ENCODE results near the gene DPF1.

DPF1 gene

DNA sequence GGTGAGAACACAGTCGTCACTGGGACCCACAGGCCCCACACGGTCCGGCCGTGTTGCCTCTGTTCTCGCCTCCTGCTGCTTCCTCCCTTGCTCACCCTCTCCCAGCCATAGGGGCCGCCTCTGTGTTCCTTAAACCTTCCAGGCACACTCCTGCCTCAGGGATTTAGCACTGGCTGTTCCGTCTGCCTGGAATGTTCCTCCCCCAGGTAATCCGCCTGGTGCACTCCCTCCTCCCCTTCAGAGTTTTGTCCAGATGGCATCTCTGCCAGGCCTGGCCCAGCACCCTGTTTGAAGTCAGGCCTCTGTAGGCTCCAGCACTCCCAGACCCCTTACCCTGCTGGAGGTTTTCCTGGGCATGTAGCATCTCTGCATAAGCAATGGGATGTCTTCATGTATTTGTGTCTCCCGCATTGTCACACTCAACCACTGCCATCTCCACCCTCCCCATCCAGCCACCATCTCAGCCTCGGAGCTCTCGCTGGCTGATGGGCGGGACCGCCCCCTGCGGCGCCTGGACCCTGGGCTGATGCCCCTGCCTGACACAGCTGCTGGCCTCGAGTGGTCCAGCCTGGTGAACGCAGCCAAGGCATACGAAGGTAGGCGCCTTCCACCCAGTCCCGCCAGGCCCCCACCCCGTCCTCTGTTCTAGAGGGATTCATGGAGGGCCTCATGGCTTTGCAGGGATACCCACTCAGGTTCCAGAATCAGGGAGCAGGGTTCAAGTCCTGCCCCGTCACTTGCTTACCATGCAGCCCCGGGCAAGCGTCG is 25.9 kb downstream of the DPF1 start:
- ATAC-seq, result no peak

DNA sequence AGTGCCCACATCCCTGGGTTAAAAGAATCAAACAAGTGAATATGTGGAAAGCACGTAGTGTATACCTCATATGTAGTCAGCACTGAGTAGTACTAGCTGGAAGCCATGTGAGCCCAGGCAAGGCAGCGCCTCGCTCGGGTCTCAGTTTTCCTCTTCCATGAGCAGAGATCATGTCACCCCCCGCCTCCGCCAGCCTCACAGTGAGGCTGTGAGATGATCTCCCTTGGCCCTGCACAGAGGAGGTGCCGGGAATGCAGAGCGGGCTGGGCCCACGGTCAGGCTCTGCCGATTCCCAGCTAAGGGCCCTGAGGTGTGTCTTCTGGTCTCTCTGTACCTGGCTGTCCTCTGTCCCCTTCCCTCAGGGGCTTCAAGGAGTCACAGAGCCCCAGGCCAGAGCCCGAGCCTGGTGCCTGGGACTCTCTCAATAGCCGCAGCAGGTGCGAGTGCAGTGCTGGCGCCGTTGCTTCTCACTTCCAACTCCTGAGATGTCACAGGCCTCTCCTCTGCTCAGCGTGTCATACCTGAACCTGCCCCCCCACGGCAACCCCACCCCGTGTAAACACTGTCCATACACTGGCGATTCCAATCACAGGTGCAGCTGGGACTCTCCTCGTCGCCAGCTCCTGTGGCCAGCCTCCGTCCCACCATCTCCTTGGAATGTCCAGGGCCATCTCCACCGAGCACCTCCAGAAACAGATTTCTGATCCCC is 26.9 kb downstream of the DPF1 start:
- TF ChIP-seq, protein P1, sequence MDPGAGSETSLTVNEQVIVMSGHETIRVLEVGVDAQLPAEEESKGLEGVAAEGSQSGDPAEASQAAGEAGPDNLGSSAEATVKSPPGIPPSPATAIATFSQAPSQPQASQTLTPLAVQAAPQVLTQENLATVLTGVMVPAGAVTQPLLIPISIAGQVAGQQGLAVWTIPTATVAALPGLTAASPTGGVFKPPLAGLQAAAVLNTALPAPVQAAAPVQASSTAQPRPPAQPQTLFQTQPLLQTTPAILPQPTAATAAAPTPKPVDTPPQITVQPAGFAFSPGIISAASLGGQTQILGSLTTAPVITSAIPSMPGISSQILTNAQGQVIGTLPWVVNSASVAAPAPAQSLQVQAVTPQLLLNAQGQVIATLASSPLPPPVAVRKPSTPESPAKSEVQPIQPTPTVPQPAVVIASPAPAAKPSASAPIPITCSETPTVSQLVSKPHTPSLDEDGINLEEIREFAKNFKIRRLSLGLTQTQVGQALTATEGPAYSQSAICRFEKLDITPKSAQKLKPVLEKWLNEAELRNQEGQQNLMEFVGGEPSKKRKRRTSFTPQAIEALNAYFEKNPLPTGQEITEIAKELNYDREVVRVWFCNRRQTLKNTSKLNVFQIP (CRISPR knock-in tag; IDR thresholded peaks at IDR 0.05; ENCODE audit: borderline replicate concordance, low read depth), result no peak
- TF ChIP-seq ZFP3 (CRISPR knock-in tag; IDR thresholded peaks at IDR 0.05) (no peak), ARNTL (CRISPR knock-in tag; IDR thresholded peaks at IDR 0.05; ENCODE audit: borderline replicate concordance, low read depth) (no peak), BACH2 (CRISPR knock-in tag; IDR thresholded peaks at IDR 0.05; ENCODE audit: borderline replicate concordance) (no peak), OSR1 (CRISPR knock-in tag; IDR thresholded peaks at IDR 0.05) (no peak), TOX (CRISPR knock-in tag; IDR thresholded peaks at IDR 0.05; ENCODE audit: borderline replicate concordance) (no peak), ZC3H10 (CRISPR knock-in tag; IDR thresholded peaks at IDR 0.05) (no peak), GLIS3 (CRISPR knock-in tag; IDR thresholded peaks at IDR 0.05) (no peak), ZNF70 (CRISPR knock-in tag; IDR thresholded peaks at IDR 0.05) (no peak)
- TF ChIP-seq, protein P2, sequence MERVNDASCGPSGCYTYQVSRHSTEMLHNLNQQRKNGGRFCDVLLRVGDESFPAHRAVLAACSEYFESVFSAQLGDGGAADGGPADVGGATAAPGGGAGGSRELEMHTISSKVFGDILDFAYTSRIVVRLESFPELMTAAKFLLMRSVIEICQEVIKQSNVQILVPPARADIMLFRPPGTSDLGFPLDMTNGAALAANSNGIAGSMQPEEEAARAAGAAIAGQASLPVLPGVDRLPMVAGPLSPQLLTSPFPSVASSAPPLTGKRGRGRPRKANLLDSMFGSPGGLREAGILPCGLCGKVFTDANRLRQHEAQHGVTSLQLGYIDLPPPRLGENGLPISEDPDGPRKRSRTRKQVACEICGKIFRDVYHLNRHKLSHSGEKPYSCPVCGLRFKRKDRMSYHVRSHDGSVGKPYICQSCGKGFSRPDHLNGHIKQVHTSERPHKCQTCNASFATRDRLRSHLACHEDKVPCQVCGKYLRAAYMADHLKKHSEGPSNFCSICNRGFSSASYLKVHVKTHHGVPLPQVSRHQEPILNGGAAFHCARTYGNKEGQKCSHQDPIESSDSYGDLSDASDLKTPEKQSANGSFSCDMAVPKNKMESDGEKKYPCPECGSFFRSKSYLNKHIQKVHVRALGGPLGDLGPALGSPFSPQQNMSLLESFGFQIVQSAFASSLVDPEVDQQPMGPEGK (CRISPR knock-in tag; IDR thresholded peaks at IDR 0.05; ENCODE audit: borderline replicate concordance), result no peak
- ATAC-seq, result no peak; the same call in 2 of the 3 replicates

More for the DNA sequence above, 25.9 kb downstream of the DPF1 start:
- no peak for TF ChIP-seq CSDC2 (CRISPR knock-in tag; IDR thresholded peaks at IDR 0.05)
- TF ChIP-seq, protein P3, sequence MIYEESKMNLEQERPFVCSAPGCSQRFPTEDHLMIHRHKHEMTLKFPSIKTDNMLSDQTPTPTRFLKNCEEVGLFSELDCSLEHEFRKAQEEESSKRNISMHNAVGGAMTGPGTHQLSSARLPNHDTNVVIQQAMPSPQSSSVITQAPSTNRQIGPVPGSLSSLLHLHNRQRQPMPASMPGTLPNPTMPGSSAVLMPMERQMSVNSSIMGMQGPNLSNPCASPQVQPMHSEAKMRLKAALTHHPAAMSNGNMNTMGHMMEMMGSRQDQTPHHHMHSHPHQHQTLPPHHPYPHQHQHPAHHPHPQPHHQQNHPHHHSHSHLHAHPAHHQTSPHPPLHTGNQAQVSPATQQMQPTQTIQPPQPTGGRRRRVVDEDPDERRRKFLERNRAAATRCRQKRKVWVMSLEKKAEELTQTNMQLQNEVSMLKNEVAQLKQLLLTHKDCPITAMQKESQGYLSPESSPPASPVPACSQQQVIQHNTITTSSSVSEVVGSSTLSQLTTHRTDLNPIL (CRISPR knock-in tag; IDR thresholded peaks at IDR 0.05; ENCODE audit: low read depth), result no peak
- no peak for TF ChIP-seq RARB (CRISPR knock-in tag; IDR thresholded peaks at IDR 0.05)
- TF ChIP-seq ISL1 (CRISPR knock-in tag; IDR thresholded peaks at IDR 0.05), result no peak
- no peak for TF ChIP-seq ESRRG (CRISPR knock-in tag; IDR thresholded peaks at IDR 0.05)
- TF ChIP-seq, protein P1 (CRISPR knock-in tag; IDR thresholded peaks at IDR 0.05; ENCODE audit: borderline replicate concordance, low read depth), result no peak
- TF ChIP-seq ZNF8 (CRISPR knock-in tag; IDR thresholded peaks at IDR 0.05), result no peak
- TF ChIP-seq PPARA (CRISPR knock-in tag; IDR thresholded peaks at IDR 0.05; ENCODE audit: borderline replicate concordance), result no peak
- TF ChIP-seq ARNTL (CRISPR knock-in tag; IDR thresholded peaks at IDR 0.05; ENCODE audit: borderline replicate concordance, low read depth), result no peak
- TF ChIP-seq ZFP30 (CRISPR knock-in tag; IDR thresholded peaks at IDR 0.05), result no peak
- TF ChIP-seq ZNF565 (CRISPR knock-in tag; conservative IDR thresholded peaks at IDR 0.05; ENCODE audit: low read depth), result no peak
- no peak for TF ChIP-seq ZC3H10 (CRISPR knock-in tag; IDR thresholded peaks at IDR 0.05)
- TF ChIP-seq TCF4 (CRISPR knock-in tag; IDR thresholded peaks at IDR 0.05; ENCODE audit: borderline replicate concordance), result no peak
- TF ChIP-seq GLIS3 (CRISPR knock-in tag; IDR thresholded peaks at IDR 0.05), result no peak
- no peak for TF ChIP-seq TOX (CRISPR knock-in tag; IDR thresholded peaks at IDR 0.05; ENCODE audit: borderline replicate concordance)

DNA sequence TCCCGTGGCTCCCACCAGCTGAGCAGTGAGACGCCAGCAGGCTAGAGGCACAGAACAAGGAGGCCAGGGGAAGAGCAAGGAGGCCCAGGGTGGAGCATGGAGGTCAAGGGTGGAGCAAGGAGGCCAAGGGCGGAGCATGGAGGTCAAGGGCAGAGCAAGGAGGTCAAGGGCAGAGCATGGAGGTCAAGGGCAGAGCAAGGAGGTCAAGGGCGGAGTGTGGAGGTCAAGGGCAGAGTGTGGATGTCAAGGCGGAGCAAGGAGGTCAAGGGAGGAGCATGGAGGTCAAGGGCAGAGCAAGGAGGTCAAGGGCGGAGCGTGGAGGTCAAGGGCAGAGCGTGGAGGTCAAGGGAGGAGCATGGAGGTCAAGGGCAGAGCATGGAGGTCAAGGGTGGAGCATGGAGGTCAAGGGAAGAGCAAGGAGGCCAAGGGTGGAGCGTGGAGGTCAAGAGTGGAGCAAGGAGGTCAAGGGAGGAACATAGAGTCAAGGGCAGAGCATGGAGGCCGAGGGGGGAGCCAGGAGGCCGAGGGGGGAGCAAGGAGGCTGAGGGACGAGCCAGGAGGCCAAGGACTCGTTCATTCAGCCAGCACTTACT is 27.7 kb downstream of the DPF1 start:
- ATAC-seq, result no peak
- TF ChIP-seq GLIS3 (CRISPR knock-in tag; IDR thresholded peaks at IDR 0.05), result no peak
- no peak for TF ChIP-seq ZFP3 (CRISPR knock-in tag; IDR thresholded peaks at IDR 0.05)
- TF ChIP-seq, protein P2 (CRISPR knock-in tag; IDR thresholded peaks at IDR 0.05; ENCODE audit: borderline replicate concordance), result no peak
- TF ChIP-seq, protein P4, sequence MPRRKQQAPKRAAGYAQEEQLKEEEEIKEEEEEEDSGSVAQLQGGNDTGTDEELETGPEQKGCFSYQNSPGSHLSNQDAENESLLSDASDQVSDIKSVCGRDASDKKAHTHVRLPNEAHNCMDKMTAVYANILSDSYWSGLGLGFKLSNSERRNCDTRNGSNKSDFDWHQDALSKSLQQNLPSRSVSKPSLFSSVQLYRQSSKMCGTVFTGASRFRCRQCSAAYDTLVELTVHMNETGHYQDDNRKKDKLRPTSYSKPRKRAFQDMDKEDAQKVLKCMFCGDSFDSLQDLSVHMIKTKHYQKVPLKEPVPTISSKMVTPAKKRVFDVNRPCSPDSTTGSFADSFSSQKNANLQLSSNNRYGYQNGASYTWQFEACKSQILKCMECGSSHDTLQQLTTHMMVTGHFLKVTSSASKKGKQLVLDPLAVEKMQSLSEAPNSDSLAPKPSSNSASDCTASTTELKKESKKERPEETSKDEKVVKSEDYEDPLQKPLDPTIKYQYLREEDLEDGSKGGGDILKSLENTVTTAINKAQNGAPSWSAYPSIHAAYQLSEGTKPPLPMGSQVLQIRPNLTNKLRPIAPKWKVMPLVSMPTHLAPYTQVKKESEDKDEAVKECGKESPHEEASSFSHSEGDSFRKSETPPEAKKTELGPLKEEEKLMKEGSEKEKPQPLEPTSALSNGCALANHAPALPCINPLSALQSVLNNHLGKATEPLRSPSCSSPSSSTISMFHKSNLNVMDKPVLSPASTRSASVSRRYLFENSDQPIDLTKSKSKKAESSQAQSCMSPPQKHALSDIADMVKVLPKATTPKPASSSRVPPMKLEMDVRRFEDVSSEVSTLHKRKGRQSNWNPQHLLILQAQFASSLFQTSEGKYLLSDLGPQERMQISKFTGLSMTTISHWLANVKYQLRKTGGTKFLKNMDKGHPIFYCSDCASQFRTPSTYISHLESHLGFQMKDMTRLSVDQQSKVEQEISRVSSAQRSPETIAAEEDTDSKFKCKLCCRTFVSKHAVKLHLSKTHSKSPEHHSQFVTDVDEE (CRISPR knock-in tag; IDR thresholded peaks at IDR 0.05), result no peak
- TF ChIP-seq ISL1 (CRISPR knock-in tag; IDR thresholded peaks at IDR 0.05), result no peak
- TF ChIP-seq, protein P5, sequence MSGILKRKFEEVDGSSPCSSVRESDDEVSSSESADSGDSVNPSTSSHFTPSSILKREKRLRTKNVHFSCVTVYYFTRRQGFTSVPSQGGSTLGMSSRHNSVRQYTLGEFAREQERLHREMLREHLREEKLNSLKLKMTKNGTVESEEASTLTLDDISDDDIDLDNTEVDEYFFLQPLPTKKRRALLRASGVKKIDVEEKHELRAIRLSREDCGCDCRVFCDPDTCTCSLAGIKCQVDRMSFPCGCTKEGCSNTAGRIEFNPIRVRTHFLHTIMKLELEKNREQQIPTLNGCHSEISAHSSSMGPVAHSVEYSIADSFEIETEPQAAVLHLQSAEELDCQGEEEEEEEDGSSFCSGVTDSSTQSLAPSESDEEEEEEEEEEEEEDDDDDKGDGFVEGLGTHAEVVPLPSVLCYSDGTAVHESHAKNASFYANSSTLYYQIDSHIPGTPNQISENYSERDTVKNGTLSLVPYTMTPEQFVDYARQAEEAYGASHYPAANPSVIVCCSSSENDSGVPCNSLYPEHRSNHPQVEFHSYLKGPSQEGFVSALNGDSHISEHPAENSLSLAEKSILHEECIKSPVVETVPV (CRISPR knock-in tag; IDR thresholded peaks at IDR 0.05), result no peak
- TF ChIP-seq TOX (CRISPR knock-in tag; IDR thresholded peaks at IDR 0.05; ENCODE audit: borderline replicate concordance), result no peak
- no peak for TF ChIP-seq ESRRG (CRISPR knock-in tag; IDR thresholded peaks at IDR 0.05)
